ENCODE measurements around the gene GDI1. TPM values are rescaled to one million over a fixed set of nuclear protein-coding genes. Genes with fewer than 3 reads are reported as not detected.

The GDI1 gene
- total RNA-seq, 1 experiment from 2014 or later = 58.6 TPM

- in situ Hi-C loops (cut with HindIII; ENCODE audit: low pct_unique_long_range_greater_than_20kb, low sequenced_read_pairs) = no loop called here
- DNase-seq (ENCODE audit: low read depth) = no peak
Measured at GRCh38 chrX:154403858-154404257, 33.1 kb upstream of the GDI1 start.

- no peak for DNase-seq (ENCODE audit: low read depth)
- in situ Hi-C loops (cut with HindIII; ENCODE audit: low pct_unique_long_range_greater_than_20kb, low sequenced_read_pairs) = no loop called here
Measured at GRCh38 chrX:154404625-154405192, 32.2 kb upstream of the GDI1 start.

- in situ Hi-C loops (cut with HindIII; ENCODE audit: low pct_unique_long_range_greater_than_20kb, low sequenced_read_pairs) = no loop called here
- DNase-seq (ENCODE audit: low read depth) = no peak
Measured at GRCh38 chrX:154408659-154409221, 28.2 kb upstream of the GDI1 start.

GRCh38 chrX:154409222-154409871, 27.6 kb upstream of the GDI1 start, which contains the start of gene DNASE1L1:
Gene DNASE1L1 (minus strand): TSS chrX:154409254. CDS start chrX:154405568, 3,686 bp downstream.
- DNase-seq (ENCODE audit: low read depth) = peak; percentile 86
- in situ Hi-C loops (cut with HindIII; ENCODE audit: low pct_unique_long_range_greater_than_20kb, low sequenced_read_pairs) = no loop called here

- DNase-seq (ENCODE audit: low read depth) = peak; percentile 61
- in situ Hi-C loops (cut with HindIII; ENCODE audit: low pct_unique_long_range_greater_than_20kb, low sequenced_read_pairs) = no loop called here
Measured at GRCh38 chrX:154411981-154412340, 25.0 kb upstream of the GDI1 start.

DNA sequence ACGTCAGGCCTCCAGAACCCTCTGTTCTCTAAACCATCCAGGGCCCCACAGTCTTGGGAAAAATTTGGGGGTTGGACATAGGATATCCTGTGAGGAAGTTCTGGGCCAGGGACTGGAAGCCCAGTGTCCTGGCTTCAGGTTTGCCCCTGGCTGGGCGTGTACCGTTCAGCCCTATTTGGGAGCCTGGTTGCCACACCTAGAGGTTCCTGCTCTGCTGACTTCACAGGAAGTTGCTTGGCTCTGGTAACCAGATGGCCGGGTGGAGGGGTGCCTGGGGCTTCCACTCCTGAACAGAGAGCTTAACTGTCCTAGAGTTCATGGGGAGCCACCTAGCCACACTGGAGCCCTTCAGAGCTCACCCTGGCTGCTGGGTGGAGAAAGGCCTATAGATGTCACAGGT, 24.5 kb upstream of the GDI1 start:
- in situ Hi-C loops (cut with HindIII; ENCODE audit: low pct_unique_long_range_greater_than_20kb, low sequenced_read_pairs) = no loop called here
- no peak for DNase-seq (ENCODE audit: low read depth)

- in situ Hi-C loops (cut with HindIII; ENCODE audit: low pct_unique_long_range_greater_than_20kb, low sequenced_read_pairs) = no loop called here
- no peak for DNase-seq (ENCODE audit: low read depth)
Measured at GRCh38 chrX:154413142-154413541, 23.8 kb upstream of the GDI1 start.

DNA sequence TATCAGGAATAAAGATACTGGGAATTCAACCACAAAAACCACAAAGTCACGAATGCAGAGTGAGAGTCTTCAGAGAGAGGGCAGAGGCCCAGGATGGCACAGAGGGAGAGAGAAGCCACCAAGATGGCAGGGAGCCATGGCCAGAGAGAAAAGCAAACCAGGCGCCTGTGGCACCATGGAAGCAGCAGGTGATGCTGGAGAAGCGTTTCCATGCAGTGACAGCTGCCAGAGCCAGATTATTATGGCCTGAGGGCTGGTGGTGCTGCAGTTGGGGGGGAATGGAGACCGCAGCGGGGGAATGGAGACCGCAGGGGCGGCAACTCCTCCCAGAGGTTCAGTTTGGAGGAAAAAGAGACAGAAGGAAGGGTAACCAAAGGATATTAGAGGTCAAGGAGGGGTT, 19.8 kb upstream of the GDI1 start:
- in situ Hi-C loops (cut with HindIII; ENCODE audit: low pct_unique_long_range_greater_than_20kb, low sequenced_read_pairs) = no loop called here
- no peak for DNase-seq (ENCODE audit: low read depth)

DNA sequence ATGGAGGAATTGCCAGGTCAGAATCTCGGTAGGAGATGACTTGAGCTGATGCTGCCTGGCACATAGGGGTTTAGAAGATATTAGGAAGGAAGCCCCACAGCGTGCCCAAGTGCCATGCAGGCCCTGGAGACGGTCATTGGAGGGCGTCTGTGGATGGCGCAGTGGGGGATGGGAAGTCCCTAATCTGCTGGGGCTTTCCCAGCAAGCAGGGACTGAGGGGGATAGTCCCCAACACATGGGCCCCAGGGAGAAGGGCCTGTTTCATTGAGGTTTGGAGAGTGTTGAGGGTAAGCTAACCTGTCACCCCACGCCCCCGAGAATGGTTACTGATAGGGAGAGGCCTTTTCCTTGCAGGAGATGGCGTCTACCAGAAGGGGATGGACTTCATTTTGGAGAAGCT, 17.8 kb upstream of the GDI1 start:
- no peak for DNase-seq (ENCODE audit: low read depth)
- in situ Hi-C loops (cut with HindIII; ENCODE audit: low pct_unique_long_range_greater_than_20kb, low sequenced_read_pairs) = no loop called here

GRCh38 chrX:154419688-154420401, 17.1 kb upstream of the GDI1 start:
- no peak for DNase-seq (ENCODE audit: low read depth)
- in situ Hi-C loops (cut with HindIII; ENCODE audit: low pct_unique_long_range_greater_than_20kb, low sequenced_read_pairs) = no loop called here

GRCh38 chrX:154420402-154420756, 16.6 kb upstream of the GDI1 start:
- in situ Hi-C loops (cut with HindIII; ENCODE audit: low pct_unique_long_range_greater_than_20kb, low sequenced_read_pairs) = no loop called here
- no peak for DNase-seq (ENCODE audit: low read depth)

- DNase-seq (ENCODE audit: low read depth) = no peak
- in situ Hi-C loops (cut with HindIII; ENCODE audit: low pct_unique_long_range_greater_than_20kb, low sequenced_read_pairs) = no loop called here
Measured at GRCh38 chrX:154426916-154427770, 9.8 kb upstream of the GDI1 start.

DNA sequence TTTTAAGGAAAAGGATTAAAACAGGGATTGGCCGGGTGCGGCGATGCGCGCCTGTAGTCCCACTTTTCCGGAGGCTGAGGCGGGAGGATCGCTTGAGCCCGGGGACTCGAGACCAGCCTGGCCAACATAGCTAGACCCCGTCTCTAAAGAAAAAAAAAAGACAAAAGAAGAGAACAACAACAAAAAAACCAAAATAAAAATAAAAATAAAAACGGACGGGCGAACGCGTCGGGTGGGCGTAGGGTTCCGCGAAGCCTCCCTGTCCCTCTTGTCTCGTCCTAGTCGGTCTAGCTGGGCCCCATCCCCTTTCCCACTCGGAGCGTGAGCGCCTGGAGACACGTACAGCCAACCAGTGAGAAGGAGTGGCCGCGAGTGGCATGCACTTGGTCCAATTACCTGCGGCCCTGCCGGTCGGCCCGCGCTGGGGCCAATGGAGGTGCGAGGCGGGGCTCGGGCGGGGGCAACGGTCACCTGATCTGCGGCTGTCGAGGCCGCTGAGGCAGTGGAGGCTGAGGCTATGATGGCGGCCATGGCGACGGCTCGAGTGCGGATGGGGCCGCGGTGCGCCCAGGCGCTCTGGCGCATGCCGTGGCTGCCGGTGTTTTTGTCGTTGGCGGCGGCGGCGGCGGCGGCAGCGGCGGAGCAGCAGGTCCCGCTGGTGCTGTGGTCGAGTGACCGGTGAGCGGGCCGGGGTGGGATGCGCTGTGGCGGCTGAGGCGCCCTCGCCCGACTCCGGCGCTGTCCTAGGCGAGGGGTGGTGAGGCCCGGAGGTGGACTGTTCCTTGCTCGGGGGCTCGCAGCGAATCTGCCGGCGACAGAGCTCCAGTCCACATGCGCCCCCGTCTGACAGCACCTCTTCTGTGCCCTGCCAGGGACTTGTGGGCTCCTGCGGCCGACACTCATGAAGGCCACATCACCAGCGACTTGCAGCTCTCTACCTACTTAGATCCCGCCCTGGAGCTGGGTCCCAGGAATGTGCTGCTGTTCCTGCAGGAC, 8.5 kb upstream of the GDI1 start, which contains the start of gene ATP6AP1:
Gene ATP6AP1 (plus strand): TSS at position 502 of the 996 bp plus-strand sequence. CDS start 16 bp downstream, at position 518.
- in situ Hi-C loops (cut with HindIII; ENCODE audit: low pct_unique_long_range_greater_than_20kb, low sequenced_read_pairs) = no loop called here

DNA sequence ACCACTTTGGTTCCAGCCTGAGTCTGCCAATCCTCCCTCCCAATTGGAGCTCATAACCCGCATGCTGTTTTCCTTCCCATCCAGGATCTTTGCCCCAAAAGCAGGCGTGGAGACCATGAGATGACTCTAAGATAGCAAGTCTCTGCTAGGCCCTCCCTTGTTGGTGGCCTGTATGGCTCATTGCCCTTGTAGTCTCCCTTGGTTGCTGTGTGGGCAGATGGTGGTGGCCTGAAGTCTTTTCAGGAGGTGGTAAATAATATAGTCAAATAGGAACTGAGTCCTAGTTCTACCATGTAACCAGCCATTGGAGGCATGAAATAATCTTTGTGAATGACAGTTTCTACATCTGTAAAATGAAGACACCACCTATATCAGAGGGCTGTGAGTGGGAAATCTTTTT, 7.2 kb upstream of the GDI1 start:
- in situ Hi-C loops (cut with HindIII; ENCODE audit: low pct_unique_long_range_greater_than_20kb, low sequenced_read_pairs) = no loop called here
- DNase-seq (ENCODE audit: low read depth) = no peak

More for the DNA sequence above, 8.5 kb upstream of the GDI1 start, which contains the start of gene ATP6AP1:
- peak; percentile 88 for DNase-seq (ENCODE audit: low read depth)

- in situ Hi-C loops (cut with HindIII; ENCODE audit: low pct_unique_long_range_greater_than_20kb, low sequenced_read_pairs) = no loop called here
- DNase-seq (ENCODE audit: low read depth) = no peak
Measured at GRCh38 chrX:154430479-154430878, 6.5 kb upstream of the GDI1 start.

DNA sequence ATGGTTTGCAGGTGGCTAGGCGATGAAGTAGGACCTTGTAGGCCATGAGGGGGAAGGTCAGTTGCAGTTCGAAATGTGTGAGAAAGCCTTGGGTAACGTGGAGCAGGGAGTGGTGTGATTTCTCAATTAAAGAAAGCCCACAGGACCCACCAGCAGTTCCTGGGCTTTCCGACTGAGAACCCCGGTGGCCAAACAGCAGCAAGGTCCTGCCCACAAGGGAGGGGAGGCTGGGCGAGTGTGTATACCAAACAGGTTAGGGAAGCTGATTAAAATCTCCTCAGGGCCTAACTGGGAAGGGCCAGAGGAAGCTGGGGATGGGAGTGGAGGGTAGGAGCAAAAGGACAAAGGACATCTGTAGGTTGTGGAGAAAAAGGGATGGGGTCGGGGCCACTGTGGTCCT, 6.0 kb upstream of the GDI1 start:
- no peak for DNase-seq (ENCODE audit: low read depth)
- in situ Hi-C loops (cut with HindIII; ENCODE audit: low pct_unique_long_range_greater_than_20kb, low sequenced_read_pairs) = no loop called here

- DNase-seq (ENCODE audit: low read depth) = no peak
- in situ Hi-C loops (cut with HindIII; ENCODE audit: low pct_unique_long_range_greater_than_20kb, low sequenced_read_pairs) = no loop called here
Measured at GRCh38 chrX:154431341-154431740, 5.6 kb upstream of the GDI1 start.
